ENCODE results near the gene HEBP2. TPM values are rescaled to one million over a fixed set of nuclear protein-coding genes. Genes with fewer than 3 reads are reported as not detected.

The HEBP2 gene
- total RNA-seq, 1 experiment from 2014 or later, result 71.2 TPM

GRCh38 chr6:138406443-138406842 lies 2.4 kb downstream of the HEBP2 start:
- intact Hi-C loops (cut with micrococcal nuclease), result no loop called here
- peaks cover 48% of the 10 kb centered on the region for H3K36me3 Mint-ChIP-seq (ENCODE audit: insufficient read depth, unreplicated experiment)

GRCh38 chr6:138410048-138410735 lies 6.2 kb downstream of the HEBP2 start:
- no TSS peak for BruUV-seq (replicated peaks)
- no peaks in the 10 kb centered on the region for H3K27me3 Mint-ChIP-seq (ENCODE audit: insufficient read depth, unreplicated experiment)
- DNase-seq (ENCODE audit: unreplicated experiment), result peak; percentile 92
- peak overlapping the region; percentile 90 for H3K27ac Mint-ChIP-seq (ENCODE audit: low read depth, unreplicated experiment)
- H3K4me1 Mint-ChIP-seq (ENCODE audit: insufficient read depth, unreplicated experiment), result peaks cover 39% of the 10 kb centered on the region
- no peaks in the 10 kb centered on the region for H3K9me3 Mint-ChIP-seq (ENCODE audit: unreplicated experiment)
- TF ChIP-seq CTCF (IDR thresholded peaks at IDR 0.05; ENCODE audit: unreplicated experiment), result no peak
- ChIA-PET CTCF (interaction anchor here (0.6 to 0.9 kb wide), 5 partner anchors 10 to 364 kb away, joined by 3 to 5 read pairs (median 3); no protein-coding TSS in a partner anchor), POLR2A (interaction anchor here (0.9 to 2.7 kb wide), 12 partner anchors 10 to 402 kb away, joined by 3 to 20 read pairs (median 6); no protein-coding TSS in a partner anchor)
- intact Hi-C loops (cut with micrococcal nuclease), result loop anchor here (10.0 kb wide), 2 partner anchors 285 to 405 kb away; no protein-coding TSS in a partner anchor
- H3K36me3 Mint-ChIP-seq (ENCODE audit: insufficient read depth, unreplicated experiment), result peaks cover 79% of the 10 kb centered on the region
- peak overlapping the region; percentile 9 for H3K4me3 Mint-ChIP-seq (ENCODE audit: unreplicated experiment)

More at GRCh38 chr6:138406443-138406842, 2.4 kb downstream of the HEBP2 start:
- no peak for TF ChIP-seq CTCF (IDR thresholded peaks at IDR 0.05; ENCODE audit: unreplicated experiment)
- Mint-ChIP-seq H3K27me3 (ENCODE audit: insufficient read depth, unreplicated experiment) (no peaks in the 10 kb centered on the region), H3K27ac (ENCODE audit: low read depth, unreplicated experiment) (no peak overlapping the region), H3K4me1 (ENCODE audit: insufficient read depth, unreplicated experiment) (peaks cover 34% of the 10 kb centered on the region), H3K4me3 (ENCODE audit: unreplicated experiment) (no peak overlapping the region), H3K9me3 (ENCODE audit: unreplicated experiment) (no peaks in the 10 kb centered on the region)
- POLR2A ChIA-PET, result interaction anchor here (1.6 to 3.0 kb wide), 3 partner anchors 8 to 301 kb away, joined by 5 to 21 read pairs (median 5); no protein-coding TSS in a partner anchor
- CTCF ChIA-PET, result interaction anchor here (0.6 to 1.3 kb wide), 5 partner anchors 11 to 402 kb away, joined by 3 to 5 read pairs (median 3); no protein-coding TSS in a partner anchor
- BruUV-seq (replicated peaks), result no TSS peak
- DNase-seq (ENCODE audit: unreplicated experiment), result no peak

- intact Hi-C loops (cut with micrococcal nuclease), result loop anchor here (1.0 to 10.0 kb wide), 3 partner anchors 44 to 406 kb away; no protein-coding TSS in a partner anchor
- Mint-ChIP-seq H3K4me1 (ENCODE audit: insufficient read depth, unreplicated experiment) (peaks cover 37% of the 10 kb centered on the region), H3K27me3 (ENCODE audit: insufficient read depth, unreplicated experiment) (no peaks in the 10 kb centered on the region)
Observed at GRCh38 chr6:138410972-138411880, 7.2 kb downstream of the HEBP2 start.

More at GRCh38 chr6:138410972-138411880, 7.2 kb downstream of the HEBP2 start:
- POLR2A ChIA-PET, result interaction anchor here (0.6 to 2.7 kb wide), 21 partner anchors 12 to 1240 kb away, joined by 3 to 20 read pairs (median 3); no protein-coding TSS in a partner anchor
- no peak for TF ChIP-seq CTCF (IDR thresholded peaks at IDR 0.05; ENCODE audit: unreplicated experiment)
- peaks cover 74% of the 10 kb centered on the region for H3K36me3 Mint-ChIP-seq (ENCODE audit: insufficient read depth, unreplicated experiment)
- no TSS peak for BruUV-seq (replicated peaks)
- CTCF ChIA-PET, result interaction anchor here (0.6 to 1.6 kb wide), 4 partner anchors 9 to 260 kb away, joined by 3 to 7 read pairs (median 4); no protein-coding TSS in a partner anchor
- H3K9me3 Mint-ChIP-seq (ENCODE audit: unreplicated experiment), result no peaks in the 10 kb centered on the region
- peak; percentile 89 for DNase-seq (ENCODE audit: unreplicated experiment)
- peak overlapping the region; percentile 7 for H3K4me3 Mint-ChIP-seq (ENCODE audit: unreplicated experiment)
- H3K27ac Mint-ChIP-seq (ENCODE audit: low read depth, unreplicated experiment), result peak overlapping the region; percentile 29
